HepG2 (cell line): ENCODE results near the gene PTPRM. TPM values are rescaled to one million over a fixed set of nuclear protein-coding genes. Genes with fewer than 3 reads are reported as not detected.

ENCODE experiments used
- ATAC-seq: fragments of 200-7000 bp; cut with Tn5 transposase; 3 replicates; pipeline ENCODE4 v1.9.1; 2020; ENCODE audit warnings: mild to moderate bottlenecking, moderate library complexity
- BruUV-seq: library from RNA; stranded (reverse); fragments of 400-500 nt; replicated peaks from 2 replicates; lab custom pipeline; 2021; lab: Mats Ljungman, UMichigan
- CTCF ChIA-PET: fragments of 300-600 bp; formaldehyde crosslinking; extraction: SDS; loops from one replicate; lab custom pipeline; 2021; ENCODE audit warnings: low total read pairs, inconsistent platforms, low intra/inter-chr PET ratio; lab: Yijun Ruan, JAX
- POLR2A ChIA-PET: fragments of 350-600 bp; sonication (Branson Sonifier 250); formaldehyde crosslinking; loops from one replicate; lab custom pipeline; 2020; ENCODE audit warnings: antibody characterized with exemption, inconsistent platforms; lab: Yijun Ruan, JAX
- DNase-seq: peaks from one replicate; pipeline ENCODE4 v3.0.0-alpha.2; 2015; ENCODE audit warnings: low spot score
- FAIRE-seq: peaks from 3 replicates; lab custom pipeline; 2011; peaks lifted over from hg19 to GRCh38; lab: Jason Lieb, UNC
- H2AFZ ChIP-seq: one replicate; pipeline ENCODE4 v1.6.1; 2011; ENCODE audit warnings: low read length, inconsistent platforms
- H3K27ac ChIP-seq: fragments of 300-600 bp; 3 replicates; pipeline ENCODE4 v1.8.0; 2011; ENCODE audit warnings: mixed run types, mild to moderate bottlenecking, mixed read lengths, low read length, inconsistent platforms; ENCODE audit not compliant: insufficient read depth; ENCODE audit errors: extremely low read length
- H3K27me3 ChIP-seq, 2 experiments: fragments of 200-600 bp in 1 of 2; 2 replicates in 1 of 2; 3 replicates in 1 of 2; pipeline versions ENCODE4 v1.6.0 to v1.8.0; 2011; ENCODE audit warnings: low read length in 2 of 2, mild to moderate bottlenecking in 2 of 2, moderate library complexity in 2 of 2, inconsistent platforms in 1 of 2; ENCODE audit not compliant: insufficient read depth in 2 of 2, control insufficient read depth in 1 of 2
- H3K36me3 ChIP-seq, 2 experiments: fragments of 200-600 bp in 1 of 2; replicated peaks in 1 of 2; 2 replicates in 1 of 2; 3 replicates in 1 of 2; pipeline versions ENCODE4 v1.5.1 to v1.8.0; 2011; ENCODE audit warnings: low read length in 2 of 2, inconsistent platforms in 1 of 2; ENCODE audit not compliant: insufficient read depth in 2 of 2, control insufficient read depth in 1 of 2
- H3K4me1 ChIP-seq: 2 replicates; pipeline ENCODE4 v1.5.1; 2012; ENCODE audit warnings: low read length, inconsistent platforms; ENCODE audit not compliant: insufficient read depth
- H3K4me2 ChIP-seq: 2 replicates; pipeline ENCODE4 v1.6.0; 2011; ENCODE audit warnings: low read depth, low read length, inconsistent platforms
- H3K4me3 ChIP-seq, 3 experiments: fragments of 200-600 bp in 1 of 3; sonication (generic), shearing (Covaris generic) in 1 of 3; replicated peaks in 1 of 3; 2 replicates each; pipeline ENCODE4 v1.5.1; 2011 to 2016; ENCODE audit warnings: low read length in 3 of 3, inconsistent platforms in 2 of 3, low read depth in 2 of 3, mild to moderate bottlenecking in 2 of 3, control low read depth in 1 of 3, mixed read lengths in 1 of 3; ENCODE audit not compliant: insufficient read depth in 1 of 3
- H3K79me2 ChIP-seq: one replicate; pipeline ENCODE4 v1.6.1; 2011; ENCODE audit warnings: low read length, inconsistent platforms; ENCODE audit not compliant: insufficient read depth
- H3K9ac ChIP-seq: 2 replicates; pipeline ENCODE4 v1.6.0; 2011; ENCODE audit warnings: mild to moderate bottlenecking, low read depth, low read length, inconsistent platforms; ENCODE audit not compliant: insufficient read depth
- H3K9me3 ChIP-seq: 2 replicates; pipeline ENCODE4 v1.5.1; 2012; ENCODE audit warnings: mild to moderate bottlenecking, low read length
- H4K20me1 ChIP-seq: 2 replicates; pipeline ENCODE4 v1.6.0; 2011; ENCODE audit warnings: inconsistent platforms, mild to moderate bottlenecking, low read length, moderate library complexity; ENCODE audit not compliant: insufficient read depth
- CCAR2 ChIP-seq: fragments of 200-400 bp; formaldehyde crosslinking; optimal IDR thresholded peaks from 2 replicates; pipeline ENCODE3; 2018; ENCODE audit warnings: low read depth, mild to moderate bottlenecking, low read length, moderate library complexity
- DRAP1 ChIP-seq: IDR thresholded peaks from 2 replicates; pipeline ENCODE4 v1.6.1; 2016; ENCODE audit warnings: missing genetic modification reagents, missing compliant biosample characterization
- FOXC1 ChIP-seq: sonication (generic); formaldehyde crosslinking; IDR thresholded peaks from 2 replicates; pipeline ENCODE4 v1.8.0; 2022; ENCODE audit warnings: mild to moderate bottlenecking, missing genetic modification reagents, borderline replicate concordance
- HNF4A ChIP-seq: sonication (generic); formaldehyde crosslinking; IDR thresholded peaks from 2 replicates; pipeline ENCODE4 v1.4.0; 2020; ENCODE audit warnings: missing genetic modification reagents
- HNF4G ChIP-seq, 2 experiments: sonication (generic) in 1 of 2; formaldehyde crosslinking in 1 of 2; IDR thresholded peaks; 2 replicates each; pipeline versions ENCODE4 v1.4.0 to v1.6.1; 2011 to 2020; ENCODE audit warnings: borderline replicate concordance in 2 of 2, low read depth in 2 of 2, mild to moderate bottlenecking in 2 of 2, low read length in 1 of 2, missing genetic modification reagents in 1 of 2, moderate library complexity in 1 of 2
- MTA1 ChIP-seq: sonication (generic); formaldehyde crosslinking; IDR thresholded peaks from 2 replicates; pipeline ENCODE4 v1.4.0; 2020; ENCODE audit warnings: missing genetic modification reagents, mild to moderate bottlenecking, borderline replicate concordance
- NPAS2 ChIP-seq: sonication (generic); formaldehyde crosslinking; IDR thresholded peaks from 2 replicates; pipeline ENCODE4 v1.8.0; 2022; ENCODE audit warnings: mild to moderate bottlenecking, missing genetic modification reagents, borderline replicate concordance
- POLR2A ChIP-seq, 2 experiments: IDR thresholded peaks; 2 replicates each; pipeline ENCODE4 v1.6.1; 2011; ENCODE audit warnings: low read depth in 2 of 2, low read length in 2 of 2, mild to moderate bottlenecking in 1 of 2, moderate library complexity in 1 of 2; ENCODE audit not compliant: insufficient read depth in 1 of 2
- POLR2AphosphoS2 ChIP-seq: IDR thresholded peaks from 2 replicates; pipeline ENCODE4 v1.6.1; 2011; ENCODE audit warnings: low read depth, low read length, improper control_type of control experiment
- SETDB1 ChIP-seq: sonication (generic); formaldehyde crosslinking; IDR thresholded peaks from 2 replicates; pipeline ENCODE4 v1.5.1; 2020; ENCODE audit warnings: missing genetic modification reagents, mild to moderate bottlenecking, borderline replicate concordance
- ZBTB21 ChIP-seq: sonication (generic); formaldehyde crosslinking; IDR thresholded peaks from 2 replicates; pipeline ENCODE4 v1.4.0; 2020; ENCODE audit warnings: missing genetic modification reagents
- ZFP36 ChIP-seq: fragments of 150-350 bp; IDR thresholded peaks from 2 replicates; pipeline ENCODE4 v1.6.1; 2018; ENCODE audit warnings: borderline replicate concordance, low read length, low read depth; ENCODE audit not compliant: partially characterized antibody
- ZNF432 ChIP-seq: sonication (generic); formaldehyde crosslinking; IDR thresholded peaks from 2 replicates; pipeline ENCODE4 v1.5.0; 2020; ENCODE audit warnings: missing genetic modification reagents, mild to moderate bottlenecking, borderline replicate concordance
- ZNF749 ChIP-seq: sonication (generic); formaldehyde crosslinking; IDR thresholded peaks from 2 replicates; pipeline ENCODE4 v1.8.0; 2022; ENCODE audit warnings: mild to moderate bottlenecking, missing genetic modification reagents, moderate library complexity, borderline replicate concordance
- WGBS: methylation state at CpG from one replicate; pipeline ENCODE4 v1.1.6; 2017; ENCODE audit warnings: low lambda C conversion rate; 5-methylcytosine and 5-hydroxymethylcytosine counted together
- in situ Hi-C: cut with HindIII; loops from 2 replicates; pipeline ENCODE4 v1.10.0; 2017; ENCODE audit warnings: low pct_unique_long_range_greater_than_20kb; ENCODE audit not compliant: extremely low pct_ligation_motif_present
- intact Hi-C: fragments of 100-400 bp; cut with micrococcal nuclease; formaldehyde crosslinking; loops from one replicate; pipeline ENCODE4 v1.10.0; 2022; ENCODE audit not compliant: unreplicated experiment
- polyA plus RNA-seq, 8 experiments: library from polyadenylated mRNA; depleted of rRNA in 3 of 8; stranded (reverse) in 7 of 8; unstranded in 1 of 8; fragments of >200 nt; fragmentation: Illumina TruSeq in 4 of 8; extraction: Trizol in 4 of 8; gene quantifications; 2 replicates each; pipeline versions ENCODE4 v1.2.1 to v1.2.3, GENCODE V29; 2011 to 2016; ENCODE audit warnings: low read depth in 4 of 8, missing spikeins in 1 of 8, mixed read lengths in 1 of 8; ENCODE audit not compliant: insufficient read depth in 1 of 8
- total RNA-seq, 5 experiments: library from RNA; depleted of rRNA; stranded (reverse); fragments of >200 nt; fragmentation: Illumina TruSeq; extraction: Trizol; gene quantifications; 2 replicates each; pipeline ENCODE4 v1.2.3, GENCODE V29; 2016; ENCODE audit warnings: low read depth in 1 of 5
- TF ChIP-seq, protein P1 (sequence below): sonication (generic); formaldehyde crosslinking; IDR thresholded peaks from 2 replicates; pipeline ENCODE4 v1.5.1; 2020; ENCODE audit warnings: missing genetic modification reagents, mild to moderate bottlenecking, borderline replicate concordance
- TF ChIP-seq, protein P2 (sequence below): sonication (generic); formaldehyde crosslinking; IDR thresholded peaks from 2 replicates; pipeline ENCODE4 v1.4.0; 2020; ENCODE audit warnings: mild to moderate bottlenecking, low read depth, missing genetic modification reagents
- TF ChIP-seq, protein P3 (sequence below): sonication (generic); formaldehyde crosslinking; conservative IDR thresholded peaks from 2 replicates; pipeline ENCODE4 v1.4.0; 2020; ENCODE audit warnings: missing genetic modification reagents

PTPRM gene
- total and polyA plus RNA-seq, 2 of the 13 experiments (the other 11 are each of a cell fraction or from before 2014, with no cell fraction given) = 12.6 to 108 TPM

DNA sequence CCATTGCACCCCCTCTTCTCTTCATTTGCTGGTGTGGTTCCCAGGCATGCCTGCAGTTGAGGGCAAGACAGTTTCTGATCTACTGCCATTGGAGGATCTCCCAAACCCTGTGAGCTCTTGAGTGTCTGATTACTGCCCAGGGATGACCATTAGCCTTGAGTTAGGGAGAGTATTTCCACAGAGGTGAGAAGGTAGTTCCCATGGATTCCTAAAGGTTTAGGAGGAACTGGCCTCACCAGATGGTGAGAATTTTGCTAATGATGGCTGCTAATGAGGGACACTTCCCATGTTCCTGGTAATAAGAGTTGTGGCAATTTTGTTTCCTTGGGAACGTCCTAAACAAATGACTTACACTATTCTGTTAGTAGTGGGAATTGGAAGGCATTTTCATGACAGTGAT is 42.5 kb downstream of the PTPRM start:
- Histone ChIP-seq H3K27ac (no peak overlapping the region), H3K79me2 (peaks cover 9% of the 10 kb centered on the region), H3K4me1 (peaks cover 14% of the 10 kb centered on the region), H3K9ac (no peak overlapping the region), H3K4me3 (no peak overlapping the region), H3K9me3 (no peaks in the 10 kb centered on the region), H2AFZ (no peak overlapping the region), H3K27me3 (no peaks in the 10 kb centered on the region), H3K36me3 (no peaks in the 10 kb centered on the region), H3K4me2 (no peak overlapping the region), H4K20me1 (no peaks in the 10 kb centered on the region; the same call in 1 of the 2 replicates)
- POLR2A ChIA-PET = no interaction called here
- no TSS peak for BruUV-seq
- DNase-seq (no peak), ATAC-seq (no peak), FAIRE-seq (no peak)
- in situ Hi-C loops (no loop called here), intact Hi-C loops (no loop called here)
- CTCF ChIA-PET = no interaction called here
- WGBS = 89% methylated on average over 1 of the region's 1 CpG
- no peak for TF ChIP-seq CCAR2
- no peak for TF ChIP-seq HNF4A (CRISPR knock-in tag)
- TF ChIP-seq, protein P1, sequence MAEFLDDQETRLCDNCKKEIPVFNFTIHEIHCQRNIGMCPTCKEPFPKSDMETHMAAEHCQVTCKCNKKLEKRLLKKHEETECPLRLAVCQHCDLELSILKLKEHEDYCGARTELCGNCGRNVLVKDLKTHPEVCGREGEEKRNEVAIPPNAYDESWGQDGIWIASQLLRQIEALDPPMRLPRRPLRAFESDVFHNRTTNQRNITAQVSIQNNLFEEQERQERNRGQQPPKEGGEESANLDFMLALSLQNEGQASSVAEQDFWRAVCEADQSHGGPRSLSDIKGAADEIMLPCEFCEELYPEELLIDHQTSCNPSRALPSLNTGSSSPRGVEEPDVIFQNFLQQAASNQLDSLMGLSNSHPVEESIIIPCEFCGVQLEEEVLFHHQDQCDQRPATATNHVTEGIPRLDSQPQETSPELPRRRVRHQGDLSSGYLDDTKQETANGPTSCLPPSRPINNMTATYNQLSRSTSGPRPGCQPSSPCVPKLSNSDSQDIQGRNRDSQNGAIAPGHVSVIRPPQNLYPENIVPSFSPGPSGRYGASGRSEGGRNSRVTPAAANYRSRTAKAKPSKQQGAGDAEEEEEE (CRISPR knock-in tag) = no peak
- TF ChIP-seq, protein P2, sequence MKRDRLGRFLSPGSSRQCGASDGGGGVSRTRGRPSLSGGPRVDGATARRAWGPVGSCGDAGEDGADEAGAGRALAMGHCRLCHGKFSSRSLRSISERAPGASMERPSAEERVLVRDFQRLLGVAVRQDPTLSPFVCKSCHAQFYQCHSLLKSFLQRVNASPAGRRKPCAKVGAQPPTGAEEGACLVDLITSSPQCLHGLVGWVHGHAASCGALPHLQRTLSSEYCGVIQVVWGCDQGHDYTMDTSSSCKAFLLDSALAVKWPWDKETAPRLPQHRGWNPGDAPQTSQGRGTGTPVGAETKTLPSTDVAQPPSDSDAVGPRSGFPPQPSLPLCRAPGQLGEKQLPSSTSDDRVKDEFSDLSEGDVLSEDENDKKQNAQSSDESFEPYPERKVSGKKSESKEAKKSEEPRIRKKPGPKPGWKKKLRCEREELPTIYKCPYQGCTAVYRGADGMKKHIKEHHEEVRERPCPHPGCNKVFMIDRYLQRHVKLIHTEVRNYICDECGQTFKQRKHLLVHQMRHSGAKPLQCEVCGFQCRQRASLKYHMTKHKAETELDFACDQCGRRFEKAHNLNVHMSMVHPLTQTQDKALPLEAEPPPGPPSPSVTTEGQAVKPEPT = no peak
- no peak for TF ChIP-seq HNF4G (IDR thresholded peaks at IDR 0.05; ENCODE audit: borderline replicate concordance, low read depth, low read length)
- no peak for TF ChIP-seq HNF4G (CRISPR knock-in tag; IDR thresholded peaks at IDR 0.05; ENCODE audit: borderline replicate concordance, low read depth)
- TF ChIP-seq SETDB1 (CRISPR knock-in tag) = no peak
- TF ChIP-seq ZNF749 = no peak
- no peak for TF ChIP-seq FOXC1 (CRISPR knock-in tag)
- TF ChIP-seq MTA1 (CRISPR knock-in tag) = no peak
- no peak for TF ChIP-seq ZBTB21 (CRISPR knock-in tag)
- TF ChIP-seq, protein P3, sequence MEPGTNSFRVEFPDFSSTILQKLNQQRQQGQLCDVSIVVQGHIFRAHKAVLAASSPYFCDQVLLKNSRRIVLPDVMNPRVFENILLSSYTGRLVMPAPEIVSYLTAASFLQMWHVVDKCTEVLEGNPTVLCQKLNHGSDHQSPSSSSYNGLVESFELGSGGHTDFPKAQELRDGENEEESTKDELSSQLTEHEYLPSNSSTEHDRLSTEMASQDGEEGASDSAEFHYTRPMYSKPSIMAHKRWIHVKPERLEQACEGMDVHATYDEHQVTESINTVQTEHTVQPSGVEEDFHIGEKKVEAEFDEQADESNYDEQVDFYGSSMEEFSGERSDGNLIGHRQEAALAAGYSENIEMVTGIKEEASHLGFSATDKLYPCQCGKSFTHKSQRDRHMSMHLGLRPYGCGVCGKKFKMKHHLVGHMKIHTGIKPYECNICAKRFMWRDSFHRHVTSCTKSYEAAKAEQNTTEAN = no peak
- no peak for TF ChIP-seq ZFP36
- no peak for TF ChIP-seq POLR2AphosphoS2
- TF ChIP-seq NPAS2 = no peak
- TF ChIP-seq ZNF432 (CRISPR knock-in tag) = no peak
- TF ChIP-seq DRAP1 = no peak
- no peak for TF ChIP-seq POLR2A (IDR thresholded peaks at IDR 0.05; ENCODE audit: insufficient read depth in 1 of 2, low read depth in 2 of 2, low read length in 2 of 2)
